Endothelial cell of umbilical vein (primary cell): ENCODE data around the gene ITGAE.
"Not testable (repeated sequence)": the region's sequence is repeated elsewhere in the genome, so short reads cannot be mapped to it uniquely, and the experiment has no call there.

Experiments
- CTCF ChIP-seq, 2 donors: IDR thresholded peaks; 1 replicate in 1 of 2; 2 replicates in 1 of 2; pipeline ENCODE4 v1.5.1; 2011; ENCODE audit warnings: low read length in 2 of 2, mild to moderate bottlenecking in 2 of 2, moderate library complexity in 2 of 2, control low read depth in 1 of 2, inconsistent platforms in 1 of 2, low read depth in 1 of 2; ENCODE audit not compliant: insufficient read depth in 1 of 2; ENCODE audit errors: extremely low read depth in 1 of 2
- POLR2AphosphoS5 ChIP-seq: IDR thresholded peaks from 2 replicates; pipeline ENCODE4 v1.6.1; 2012; ENCODE audit warnings: low read depth, mild to moderate bottlenecking, control low read depth, low read length, moderate library complexity; ENCODE audit not compliant: insufficient read depth

- not testable (repeated sequence) for TF ChIP-seq CTCF (IDR thresholded peaks at IDR 0.05; ENCODE audit: extremely low read depth in 1 of 2, insufficient read depth in 1 of 2, low read depth in 1 of 2, low read length in 2 of 2); POLR2AphosphoS5
Observed at GRCh38 chr17:3728099-3728498, 72.9 kb downstream of the ITGAE start.
